GM21619 (cell line): Measurements from ENCODE around the gene SESN2.

ENCODE experiments used
- ATAC-seq: cut with Tn5 transposase; IDR thresholded peaks from one replicate; pipeline ENCODE4 v1.9.1; 2021; ENCODE audit not compliant: unreplicated experiment

SESN2 gene

GRCh38 chr1:28249013-28249865 lies 10.1 kb upstream of the SESN2 start:
- no peak for ATAC-seq

- no peak for ATAC-seq
Measured at GRCh38 chr1:28249866-28250295, 9.4 kb upstream of the SESN2 start.

- no peak for ATAC-seq
Measured at GRCh38 chr1:28256197-28256827, 3.0 kb upstream of the SESN2 start.

GRCh38 chr1:28257736-28258135 lies 1.6 kb upstream of the SESN2 start:
- no peak for ATAC-seq

- no peak for ATAC-seq
Measured at GRCh38 chr1:28258628-28259251, 578 bp upstream of the SESN2 start.

GRCh38 chr1:28259934-28260802 lies 850 bp downstream of the SESN2 start:
- ATAC-seq: no peak

GRCh38 chr1:28260803-28261174 lies 1.5 kb downstream of the SESN2 start:
- ATAC-seq: no peak

GRCh38 chr1:28264897-28265296 lies 5.6 kb downstream of the SESN2 start:
- no peak for ATAC-seq

GRCh38 chr1:28265577-28265976 lies 6.3 kb downstream of the SESN2 start:
- no peak for ATAC-seq

GRCh38 chr1:28266920-28267322 lies 7.6 kb downstream of the SESN2 start:
- ATAC-seq: no peak

- ATAC-seq: no peak
Measured at GRCh38 chr1:28267633-28268032, 8.3 kb downstream of the SESN2 start.

- no peak for ATAC-seq
Measured at GRCh38 chr1:28269529-28269928, 10.2 kb downstream of the SESN2 start.

GRCh38 chr1:28272215-28272852 lies 13.0 kb downstream of the SESN2 start:
- no peak for ATAC-seq

GRCh38 chr1:28273216-28273860 lies 14.0 kb downstream of the SESN2 start:
- ATAC-seq: no peak

- no peak for ATAC-seq
Measured at GRCh38 chr1:28278763-28279162, 19.4 kb downstream of the SESN2 start.

- ATAC-seq: no peak
Measured at GRCh38 chr1:28279721-28280120, 20.4 kb downstream of the SESN2 start.

- no peak for ATAC-seq
Measured at GRCh38 chr1:28280501-28280900, 21.2 kb downstream of the SESN2 start.

GRCh38 chr1:28280977-28281381 lies 21.7 kb downstream of the SESN2 start:
- no peak for ATAC-seq

- ATAC-seq: no peak
Measured at GRCh38 chr1:28281608-28282425, 22.5 kb downstream of the SESN2 start.
